SIG-M5 (cell line): ENCODE measurements around the gene ZFAND2A.
"Not testable (repeated sequence)": the region's sequence is repeated elsewhere in the genome, so short reads cannot be mapped to it uniquely, and the experiment has no call there.

Experiments used
- DNase-seq: peaks from one replicate; lab custom pipeline; 2025; lab: John Stamatoyannopoulos, UW

Gene ZFAND2A

DNA sequence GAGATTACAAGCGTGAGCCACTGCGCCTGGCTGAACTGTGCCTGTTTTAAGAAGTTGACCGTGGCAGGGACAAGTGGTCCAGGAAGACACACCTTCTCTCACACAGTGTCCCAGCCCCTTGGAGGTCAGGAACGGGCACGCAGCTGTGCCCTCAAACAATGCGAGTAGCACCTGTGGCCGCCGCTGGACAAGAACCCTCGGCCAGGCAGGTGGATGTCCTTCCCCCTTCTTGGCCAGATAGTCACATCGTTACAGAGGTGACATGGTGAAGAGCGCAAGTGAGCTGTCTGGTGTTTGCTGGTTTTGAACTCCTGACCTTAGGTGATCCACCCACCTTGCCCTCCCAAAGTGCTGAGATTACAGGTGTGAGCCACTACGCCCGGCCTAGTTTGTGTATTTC is 8.8 kb downstream of the ZFAND2A start:
- DNase-seq = no peak

DNA sequence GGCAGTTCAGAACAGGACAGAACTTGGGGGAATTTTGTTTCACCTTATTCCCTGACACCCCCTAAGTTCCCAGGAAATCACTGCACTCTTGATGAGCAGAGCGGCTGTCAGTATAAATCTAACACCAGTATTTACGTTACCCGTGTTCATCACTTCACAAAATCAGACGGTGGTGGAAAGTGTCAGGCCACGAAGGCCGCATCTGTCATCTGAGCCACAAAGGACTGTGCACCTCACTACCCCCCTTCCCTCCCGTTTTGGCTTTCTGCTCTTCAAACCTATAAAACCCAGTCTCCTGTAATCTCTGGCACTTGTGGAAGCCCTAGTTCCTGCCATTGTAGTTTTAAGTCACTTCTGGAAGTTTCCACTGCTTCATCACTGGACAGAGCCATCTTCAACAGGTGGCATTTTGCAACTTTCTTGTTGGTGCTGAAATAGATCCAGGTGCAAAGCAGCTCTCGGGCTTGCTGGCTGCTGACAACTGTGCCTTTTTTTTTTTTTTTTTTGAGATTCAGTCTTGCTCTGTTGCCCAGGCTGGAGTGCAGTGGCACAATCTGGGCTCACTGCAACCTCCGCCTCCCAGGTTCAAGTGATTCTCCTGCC is 9.5 kb downstream of the ZFAND2A start:
- no peak for DNase-seq

DNA sequence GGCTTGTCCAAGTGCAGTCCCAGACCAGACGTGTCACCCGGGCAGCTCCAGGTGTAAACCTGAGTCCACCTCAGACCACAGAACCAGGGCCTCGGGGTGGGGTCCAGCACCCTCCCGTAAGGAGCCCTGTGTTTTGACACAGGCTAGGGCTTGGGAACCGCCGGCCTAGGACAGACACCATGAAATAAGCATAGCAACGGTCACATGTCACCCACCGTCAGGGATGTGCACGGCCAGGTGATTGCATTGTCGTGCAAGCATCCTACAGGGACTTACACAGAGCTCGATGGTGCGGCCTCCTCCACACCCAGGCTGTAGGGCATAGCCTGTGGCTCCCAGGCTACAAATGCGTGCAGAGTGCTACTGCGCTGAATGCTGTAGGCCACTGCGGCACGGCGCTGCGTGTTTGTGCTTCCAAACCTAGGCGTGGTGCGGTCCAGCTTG is 10.6 kb downstream of the ZFAND2A start:
- no peak for DNase-seq

DNA sequence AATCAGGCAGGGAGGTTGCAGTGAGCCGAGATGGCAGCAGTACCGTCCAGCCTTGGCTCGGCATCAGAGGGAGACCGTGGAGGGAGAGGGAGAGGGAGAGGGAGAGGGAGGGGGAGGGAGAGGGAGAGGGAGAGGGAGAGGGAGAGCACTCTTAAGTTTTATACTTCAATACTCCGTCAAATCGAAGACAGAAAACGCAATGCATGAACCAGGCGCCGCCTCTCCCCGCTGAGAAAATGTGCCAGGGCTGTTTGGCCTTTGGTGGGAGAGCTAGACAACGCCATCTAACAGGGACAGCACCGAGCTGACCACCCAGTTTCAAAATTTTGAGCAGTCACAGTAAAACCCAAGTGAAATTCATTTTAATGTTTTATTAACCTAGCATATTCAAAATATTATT is 12.1 kb downstream of the ZFAND2A start:
- not testable (repeated sequence) for DNase-seq

DNA sequence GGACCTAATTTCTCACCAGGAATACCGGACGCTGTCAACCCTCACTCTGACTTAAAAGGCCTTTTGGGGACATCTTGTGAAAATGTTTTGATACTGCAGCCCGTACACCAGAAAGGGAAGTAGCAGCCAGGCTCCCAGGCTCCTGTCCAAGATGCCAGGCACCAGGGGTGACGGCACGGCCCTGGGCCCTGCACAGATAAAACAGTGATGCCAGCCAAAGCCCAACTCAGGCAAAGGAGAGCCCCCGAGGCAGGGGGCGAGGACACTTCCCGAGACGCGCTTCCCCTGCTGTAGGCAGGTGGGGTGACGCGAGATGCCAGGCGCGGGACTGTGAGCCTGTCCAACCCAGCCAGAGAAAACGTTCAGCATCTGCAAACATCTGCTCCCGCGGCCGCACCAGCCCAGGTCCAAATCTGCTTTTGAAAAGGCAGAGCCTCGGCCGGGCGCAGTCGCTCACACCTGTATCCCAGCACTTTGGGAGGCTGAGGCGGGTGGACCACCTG is 15.7 kb downstream of the ZFAND2A start:
- DNase-seq = no peak

DNA sequence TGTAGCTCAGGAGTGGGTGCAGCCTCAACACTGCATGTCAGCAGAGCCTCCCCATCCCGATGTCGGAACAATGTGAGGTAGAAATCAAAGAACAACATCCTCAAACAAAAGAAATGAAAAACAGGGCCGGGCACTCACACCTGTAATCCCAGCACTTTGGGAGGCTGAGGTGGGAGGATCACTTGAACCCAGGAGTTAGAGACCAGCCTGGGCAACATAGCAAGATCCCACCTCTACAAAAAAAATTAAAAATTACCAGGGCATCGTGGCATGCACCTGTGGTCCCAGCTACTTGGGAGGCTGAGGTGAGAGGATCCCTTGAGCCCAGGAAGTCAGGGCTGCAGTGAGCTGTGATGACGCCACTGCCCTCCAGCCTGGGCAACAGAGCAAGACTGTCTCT is 17.0 kb downstream of the ZFAND2A start:
- DNase-seq = not testable (repeated sequence)

DNA sequence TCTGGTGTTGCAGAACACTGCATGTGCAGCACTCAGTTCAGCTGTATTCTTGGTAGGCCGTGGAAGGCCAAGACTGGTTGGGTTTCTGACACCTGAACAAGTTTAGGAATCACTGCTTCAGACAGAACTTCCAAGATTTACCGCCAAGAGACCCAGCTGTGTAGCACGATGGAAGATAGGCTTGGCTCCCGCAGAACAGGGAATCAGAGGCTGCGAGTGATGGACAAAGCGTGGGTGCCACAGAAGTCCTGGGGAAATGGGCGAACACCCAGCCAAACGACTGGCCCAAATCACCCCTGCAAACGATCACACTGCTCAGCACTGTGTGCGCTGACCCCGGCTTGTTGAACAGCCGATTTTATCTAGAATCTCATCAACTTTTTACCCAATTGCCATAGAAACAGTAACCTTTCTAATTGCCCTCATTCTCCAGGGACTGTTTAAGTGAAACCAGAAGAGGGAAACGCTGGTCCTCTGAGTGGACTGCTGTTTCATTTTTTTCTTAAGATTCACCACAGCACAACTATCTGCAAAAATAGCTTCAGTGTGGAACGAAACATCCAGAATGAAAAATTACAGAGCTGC is 17.9 kb downstream of the ZFAND2A start:
- no peak for DNase-seq

DNA sequence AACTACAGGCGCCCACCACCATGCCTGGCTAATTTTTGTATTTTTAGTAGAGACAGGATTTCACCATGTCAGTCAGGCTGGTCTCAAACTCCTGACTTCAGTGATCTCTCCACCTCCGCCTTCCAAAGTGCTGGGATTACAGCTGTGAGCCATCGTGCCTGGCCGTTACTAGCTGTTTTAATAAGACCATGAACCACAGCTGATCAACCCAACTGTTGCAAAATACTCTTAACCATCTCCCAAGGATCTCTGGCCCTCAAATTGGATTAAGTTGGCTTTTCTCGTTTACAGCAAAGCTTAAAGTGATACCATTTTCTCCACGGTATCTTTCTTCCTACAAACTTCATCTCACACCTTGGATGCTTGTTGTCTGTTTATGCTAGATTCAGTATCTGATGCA is 18.3 kb downstream of the ZFAND2A start:
- no peak for DNase-seq

DNA sequence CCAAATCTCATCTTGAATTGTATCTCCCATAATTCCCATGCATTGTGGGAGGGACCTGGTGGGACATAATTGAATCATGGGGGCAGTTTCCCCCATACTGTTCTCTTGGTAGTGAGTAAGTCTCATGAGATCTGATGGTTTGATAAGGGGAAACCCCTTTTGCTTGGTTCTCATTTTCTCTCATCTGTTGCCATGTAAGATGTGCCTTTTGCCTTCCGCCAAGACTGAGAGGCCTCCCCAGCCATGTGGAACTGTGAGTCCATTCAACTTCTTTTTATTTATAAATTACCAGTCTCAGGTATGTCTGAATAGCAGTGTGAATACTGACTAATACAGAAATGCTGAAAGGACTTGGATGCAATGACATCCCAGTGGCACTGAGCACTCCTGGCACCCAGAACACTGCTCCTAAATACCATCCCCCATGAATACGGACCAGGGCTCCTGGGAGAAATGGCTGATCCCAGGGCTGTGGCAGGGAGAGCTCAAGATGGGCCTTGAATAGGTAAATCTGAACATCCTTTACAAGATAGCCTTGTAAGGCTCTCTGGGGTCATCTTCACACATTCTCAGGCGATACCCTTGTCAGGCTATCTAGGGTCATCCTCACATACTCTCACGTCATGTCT is 19.4 kb downstream of the ZFAND2A start:
- no peak for DNase-seq

DNA sequence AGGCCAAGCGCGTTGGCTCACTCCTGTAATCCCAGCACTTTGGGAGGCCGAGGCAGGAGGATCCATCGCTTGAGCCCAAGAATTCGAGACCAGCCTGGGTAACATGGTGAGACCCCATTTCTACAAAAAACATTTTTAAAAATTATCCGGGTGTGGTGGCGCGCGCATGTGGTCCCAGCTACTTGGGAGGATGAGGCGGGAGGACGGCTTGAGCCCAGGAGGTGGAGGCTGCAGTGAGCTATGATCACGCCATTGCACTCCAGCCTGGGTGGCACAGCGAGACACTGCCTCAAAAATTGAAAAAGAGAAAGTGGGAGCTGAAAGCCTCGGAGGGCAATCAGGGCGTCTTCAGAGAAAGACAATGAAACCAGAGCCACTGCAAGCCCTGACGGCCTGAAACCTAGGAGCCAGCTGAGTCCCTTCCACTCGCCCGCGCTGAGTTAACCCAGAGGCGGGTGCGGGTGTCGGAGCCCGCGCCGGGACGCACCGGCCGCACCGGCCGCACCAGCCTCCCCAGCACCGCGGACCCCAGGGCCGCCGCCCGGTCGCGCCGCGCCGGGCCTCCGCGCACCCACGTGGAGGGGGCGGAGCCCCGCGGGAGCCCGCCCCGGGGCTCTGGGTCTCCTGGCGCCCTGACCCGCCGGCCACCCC is 22.4 kb downstream of the ZFAND2A start:
- no peak for DNase-seq

DNA sequence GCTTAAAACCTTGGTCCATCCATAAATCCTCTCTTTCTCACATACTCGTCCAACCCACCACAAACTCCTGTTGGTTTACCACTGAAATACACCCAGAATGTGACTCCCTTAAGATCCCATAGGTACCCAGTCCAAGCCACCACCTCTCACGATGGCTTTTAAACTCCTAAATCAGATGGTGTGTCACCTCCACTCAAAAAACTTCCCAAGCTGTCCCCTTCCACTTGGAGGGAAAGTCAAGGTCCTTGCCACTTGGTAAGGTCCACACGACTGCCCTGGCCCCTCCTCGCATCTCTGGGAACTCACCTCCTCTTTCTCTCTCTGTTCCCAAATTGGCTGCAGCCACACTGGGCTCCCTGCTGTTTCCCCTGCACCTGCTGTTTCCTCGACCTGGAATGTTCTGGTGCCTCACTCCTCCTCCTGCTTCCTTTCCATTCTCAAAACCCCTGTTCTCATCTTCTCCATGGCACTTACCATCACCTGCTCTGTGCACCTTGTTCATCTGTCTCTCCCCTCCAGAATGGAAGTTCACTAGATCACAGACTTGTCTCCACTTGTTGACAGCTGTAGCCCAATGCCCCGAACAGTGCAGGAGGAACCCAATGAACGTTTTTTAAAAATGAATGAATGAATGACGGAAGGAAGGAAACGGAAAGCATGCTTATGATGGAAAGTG is 23.0 kb downstream of the ZFAND2A start:
- DNase-seq = no peak

DNA sequence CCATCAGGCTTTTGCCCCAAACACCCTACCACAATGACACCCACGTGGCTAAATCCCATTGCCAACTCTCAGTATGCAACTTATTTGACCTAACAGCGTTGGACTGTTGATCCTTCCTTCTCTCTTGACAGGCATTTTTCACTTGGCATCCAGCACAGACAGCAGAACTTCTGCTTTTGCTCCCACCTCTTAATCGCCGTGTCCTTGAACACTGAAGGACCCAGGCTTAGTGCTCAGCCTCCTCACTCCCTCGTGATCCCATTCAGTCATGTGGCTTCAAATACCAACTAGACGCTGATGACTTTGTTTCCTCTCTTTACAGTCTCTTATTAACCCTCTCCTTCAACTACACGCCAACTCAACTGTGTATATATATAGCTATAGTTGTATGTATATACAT is 25.0 kb downstream of the ZFAND2A start:
- DNase-seq = no peak

DNA sequence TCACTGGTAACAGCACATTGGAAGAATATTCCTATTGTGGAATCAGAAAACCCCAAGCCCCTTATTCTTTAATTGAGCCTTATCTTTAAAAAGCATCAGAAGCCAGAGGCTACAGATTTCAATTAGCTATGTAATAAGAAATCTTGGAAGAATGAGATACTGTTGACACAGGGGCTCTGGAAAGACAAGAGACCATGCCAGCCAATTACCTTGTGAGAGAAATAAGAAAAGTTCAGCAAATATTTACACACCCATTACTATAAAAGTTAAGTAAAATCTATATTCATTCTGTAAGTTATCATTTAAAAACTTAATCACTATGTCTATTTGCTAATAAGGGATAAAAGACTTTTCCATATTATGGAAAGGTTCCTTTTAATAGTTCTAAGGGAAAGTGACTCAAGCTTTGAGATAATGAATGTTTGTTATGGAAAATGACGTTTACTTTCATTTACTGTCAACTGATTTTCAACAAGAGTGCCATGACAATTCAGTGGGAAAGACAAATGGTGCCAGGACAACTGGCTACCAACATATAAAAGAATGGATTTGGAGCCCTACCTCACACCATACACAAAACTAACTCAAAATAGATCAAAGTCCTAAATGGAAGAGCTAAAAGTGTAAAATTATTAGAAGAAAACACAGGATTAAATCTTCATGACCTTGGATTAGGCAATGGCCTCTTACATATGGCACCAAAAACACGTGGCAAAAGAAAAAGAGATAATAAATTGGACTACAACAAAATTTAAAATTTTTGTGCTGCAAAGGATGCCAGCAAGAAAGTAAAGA is 28.3 kb downstream of the ZFAND2A start:
- DNase-seq = no peak

DNA sequence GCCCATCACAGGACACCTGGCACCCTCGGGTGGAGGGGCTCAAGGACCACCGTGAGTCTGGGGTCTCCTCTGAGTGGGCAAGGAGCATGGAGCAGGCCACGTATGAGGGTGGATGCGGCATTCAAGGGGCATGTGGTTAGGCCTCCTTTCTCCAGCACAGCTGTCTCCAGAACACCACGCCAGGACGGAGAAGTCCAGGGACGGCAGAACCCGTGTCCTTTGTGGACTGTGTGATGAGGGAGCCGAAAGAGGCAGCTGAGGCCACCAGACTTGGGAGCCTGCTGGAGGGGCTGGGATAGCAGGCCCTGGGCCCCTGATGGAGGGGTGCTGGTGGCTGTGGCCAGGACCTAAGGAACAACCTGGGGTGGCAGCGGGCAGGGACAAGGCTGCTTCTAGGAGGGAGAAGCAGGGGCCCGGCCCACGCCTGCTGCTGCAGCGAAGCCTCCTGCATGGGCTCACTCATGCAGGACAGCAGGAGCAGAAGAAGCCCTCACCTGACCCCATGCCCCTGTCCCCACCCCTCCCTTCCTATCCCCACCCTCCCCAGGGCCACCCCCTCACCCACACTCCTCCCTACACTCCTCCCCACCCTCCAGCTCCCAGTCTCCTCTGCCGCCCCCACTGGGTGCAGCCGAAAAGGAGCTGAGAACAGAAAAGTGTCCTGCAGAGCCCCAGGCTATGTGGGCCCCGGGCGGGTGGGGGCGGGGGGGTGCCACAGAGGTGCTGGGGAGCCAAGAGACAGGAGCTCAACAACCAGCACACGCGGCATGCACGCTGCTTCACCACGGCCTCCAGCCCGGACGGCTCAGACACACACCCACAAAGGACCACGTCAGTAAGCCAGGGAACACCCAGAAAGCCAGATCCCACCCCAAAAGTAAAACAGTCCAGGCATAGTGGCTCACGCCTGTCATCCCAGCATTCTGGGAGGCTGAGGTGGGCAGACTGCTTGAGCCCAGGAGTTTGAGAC is 29.7 kb downstream of the ZFAND2A start:
- no peak for DNase-seq

DNA sequence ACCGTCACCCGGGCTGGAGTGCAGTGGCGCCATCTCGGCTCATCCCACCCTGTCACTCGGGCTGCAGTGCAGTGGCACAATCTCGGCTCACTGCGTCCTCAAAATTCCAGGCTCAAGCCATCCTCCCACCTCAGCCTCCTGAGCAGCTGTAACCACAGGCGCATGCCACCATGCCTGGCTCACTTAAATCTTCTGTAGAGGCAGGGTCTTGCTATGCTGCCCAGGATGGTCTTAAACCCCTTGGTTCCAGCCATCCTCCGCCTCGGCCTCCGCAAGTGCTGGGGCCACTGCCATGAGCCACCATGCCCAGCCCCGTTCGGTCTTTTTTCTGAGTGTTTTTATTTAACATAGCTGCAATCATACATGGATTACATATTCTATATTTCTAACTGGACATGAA is 30.6 kb downstream of the ZFAND2A start:
- DNase-seq = no peak

DNA sequence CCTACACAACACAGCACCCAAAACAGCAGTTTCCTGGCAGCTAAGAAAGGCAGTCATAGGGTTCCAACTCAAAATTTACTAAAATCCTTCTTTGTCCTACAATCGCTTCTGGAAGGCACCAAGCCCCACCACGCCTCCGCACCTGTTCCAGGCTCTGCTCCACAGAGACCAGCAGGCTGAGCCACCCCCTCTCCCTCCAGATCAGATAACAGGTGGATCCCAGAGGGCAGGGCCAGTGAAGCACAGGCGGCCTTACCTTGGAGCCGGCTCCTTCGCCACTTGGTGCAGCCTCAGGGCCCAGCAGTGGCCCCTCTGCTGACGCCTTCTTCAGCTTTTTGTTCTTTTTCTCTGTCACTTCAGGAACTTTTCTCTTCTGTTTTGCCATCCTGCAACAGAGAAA is 33.0 kb downstream of the ZFAND2A start:
- no peak for DNase-seq

DNA sequence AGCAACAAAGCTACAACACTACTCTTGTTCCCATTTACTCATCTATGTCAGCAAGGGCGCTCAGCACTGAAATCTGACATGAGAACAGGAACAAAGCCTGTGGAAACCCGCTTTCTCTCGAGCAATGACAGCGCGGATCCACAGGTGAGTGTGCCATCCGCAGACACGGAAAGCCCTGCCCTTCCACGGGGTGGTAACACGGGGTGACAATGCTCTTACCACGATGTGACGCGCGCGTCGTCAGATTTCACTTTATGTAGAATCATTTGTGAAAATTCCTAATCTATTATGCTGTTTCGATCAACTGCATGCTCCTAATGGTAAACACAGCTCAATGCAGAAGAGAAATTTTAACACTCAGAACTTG is 34.4 kb downstream of the ZFAND2A start:
- DNase-seq = no peak

DNA sequence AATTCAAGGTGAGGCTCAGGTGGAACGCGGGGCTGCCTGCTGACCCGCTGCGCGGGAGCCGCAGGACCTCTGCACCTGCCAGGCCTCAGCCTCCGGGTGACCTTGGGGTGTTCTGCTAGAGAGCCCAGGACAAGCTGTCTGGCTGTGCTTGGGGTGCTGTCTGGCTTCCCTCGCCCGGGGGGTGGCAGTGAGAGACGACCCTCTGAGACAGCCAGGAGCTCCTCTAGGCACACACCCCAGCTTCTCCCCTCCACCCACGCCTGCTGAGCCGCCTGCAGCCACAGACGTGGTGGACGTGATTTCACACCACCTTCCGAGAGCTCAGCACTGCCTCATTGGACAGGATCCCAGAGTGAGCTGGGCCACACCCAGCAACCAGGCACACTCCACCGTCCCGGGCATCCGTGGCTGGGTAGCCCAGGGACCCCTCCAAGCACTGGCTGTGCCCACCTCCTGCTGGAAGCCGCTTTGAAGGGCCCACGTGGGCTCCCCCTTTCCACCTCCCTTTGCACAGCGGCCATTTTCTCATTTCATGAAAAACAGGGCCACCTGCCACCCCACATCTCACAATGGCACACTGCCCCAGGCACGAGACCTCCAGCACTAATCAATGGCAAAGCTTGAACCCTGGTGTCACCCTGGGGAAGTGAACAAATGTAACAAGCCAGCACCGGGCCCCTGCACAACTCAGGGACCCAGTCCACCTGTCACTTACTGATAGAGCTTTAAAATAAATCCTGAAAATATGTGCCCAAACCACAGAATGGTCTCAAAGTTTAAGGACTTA is 35.0 kb downstream of the ZFAND2A start:
- no peak for DNase-seq

DNA sequence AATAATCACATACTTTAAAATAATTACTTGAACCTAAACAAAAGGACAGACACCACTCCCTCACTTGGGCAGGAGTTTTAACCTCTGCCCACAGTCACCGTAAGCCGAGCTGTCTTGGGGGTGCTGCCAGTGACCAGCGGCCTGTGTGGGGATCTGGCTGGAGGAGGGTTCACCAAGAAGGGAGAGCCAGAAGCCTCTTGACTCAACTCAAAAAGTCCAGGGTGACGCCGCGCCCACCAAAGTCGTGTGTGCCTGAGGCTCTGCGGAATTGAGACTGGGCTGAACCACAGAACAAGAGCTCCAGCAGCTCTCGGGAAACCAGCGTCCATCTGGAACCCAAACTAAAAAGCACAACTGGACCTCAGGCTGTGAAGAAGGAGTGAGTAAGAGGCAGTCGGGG is 35.8 kb downstream of the ZFAND2A start:
- no peak for DNase-seq

DNA sequence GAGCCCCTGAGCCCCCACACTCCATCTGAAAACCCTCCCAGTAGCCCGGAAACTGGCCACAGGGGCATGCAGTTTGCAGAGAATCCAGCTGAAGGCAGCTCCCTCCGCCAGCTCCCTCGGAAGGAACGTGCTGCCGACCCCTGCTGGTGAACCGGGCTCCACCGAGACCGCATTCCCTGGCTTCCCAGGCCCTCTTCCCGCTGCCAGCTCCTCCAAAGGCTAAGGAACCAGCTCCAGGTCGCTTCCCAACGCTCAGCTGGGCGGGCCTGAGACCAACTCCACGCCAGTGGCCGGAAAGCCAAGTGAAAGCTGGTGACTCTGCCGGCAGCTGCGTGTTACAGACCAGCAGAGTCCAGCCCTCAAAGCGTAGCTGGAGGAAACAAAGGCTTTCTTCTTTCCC is 36.3 kb downstream of the ZFAND2A start:
- DNase-seq = no peak
